HTR-8/SVneo (cell line): ENCODE results near the gene ACACA.

Experiments used
- DNase-seq: peaks from one replicate; pipeline ENCODE4 v3.0.0; 2011; ENCODE audit warnings: low spot score, mixed read lengths; ENCODE audit not compliant: insufficient read length
- FAIRE-seq: peaks from 2 replicates; lab custom pipeline; 2011; peaks lifted over from hg19 to GRCh38; lab: Jason Lieb, UNC

The ACACA gene

DNA sequence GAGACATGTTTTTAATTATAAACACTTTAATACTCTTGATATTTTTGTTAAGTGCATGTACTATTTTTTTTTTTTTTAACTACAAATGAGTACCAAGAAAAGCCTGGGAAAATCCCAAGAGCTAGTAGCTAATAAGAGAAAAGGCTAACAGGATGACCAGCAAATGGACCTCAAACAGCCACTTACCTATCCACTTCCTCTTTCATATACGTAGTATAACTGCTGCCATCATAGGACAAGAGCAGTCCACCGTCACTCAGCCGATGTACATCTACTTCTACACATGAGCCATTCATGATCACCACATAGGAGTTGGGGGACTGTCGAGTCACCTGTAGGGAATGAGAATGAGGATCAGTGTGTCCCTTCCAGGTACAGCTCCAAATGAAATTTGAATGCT lies 158.8 kb downstream of the ACACA start:
- DNase-seq (no peak), FAIRE-seq (no peak)

GRCh38 chr17:37246085-37246484 lies 160.6 kb downstream of the ACACA start:
- FAIRE-seq (no peak), DNase-seq (no peak)

DNA sequence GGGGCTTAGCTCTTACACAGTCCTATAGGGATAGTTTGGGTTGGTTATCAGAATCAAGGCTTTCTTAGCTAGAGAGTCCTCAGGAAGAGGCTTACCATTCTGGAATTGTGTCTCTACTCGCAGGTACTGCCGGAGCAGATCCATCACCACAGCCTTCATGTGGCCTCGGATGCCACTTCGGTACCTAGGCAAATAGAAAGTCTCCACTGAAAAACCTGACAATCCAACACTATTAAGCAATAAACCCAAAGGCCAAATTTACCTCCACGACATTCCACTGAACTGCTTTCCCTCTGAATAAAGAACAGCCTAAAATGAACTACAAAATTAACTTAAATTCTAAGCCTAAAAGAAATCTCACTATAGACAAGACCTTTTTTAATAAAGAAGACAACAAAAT lies 166.3 kb downstream of the ACACA start:
- FAIRE-seq, result no peak
- DNase-seq, result no peak

DNA sequence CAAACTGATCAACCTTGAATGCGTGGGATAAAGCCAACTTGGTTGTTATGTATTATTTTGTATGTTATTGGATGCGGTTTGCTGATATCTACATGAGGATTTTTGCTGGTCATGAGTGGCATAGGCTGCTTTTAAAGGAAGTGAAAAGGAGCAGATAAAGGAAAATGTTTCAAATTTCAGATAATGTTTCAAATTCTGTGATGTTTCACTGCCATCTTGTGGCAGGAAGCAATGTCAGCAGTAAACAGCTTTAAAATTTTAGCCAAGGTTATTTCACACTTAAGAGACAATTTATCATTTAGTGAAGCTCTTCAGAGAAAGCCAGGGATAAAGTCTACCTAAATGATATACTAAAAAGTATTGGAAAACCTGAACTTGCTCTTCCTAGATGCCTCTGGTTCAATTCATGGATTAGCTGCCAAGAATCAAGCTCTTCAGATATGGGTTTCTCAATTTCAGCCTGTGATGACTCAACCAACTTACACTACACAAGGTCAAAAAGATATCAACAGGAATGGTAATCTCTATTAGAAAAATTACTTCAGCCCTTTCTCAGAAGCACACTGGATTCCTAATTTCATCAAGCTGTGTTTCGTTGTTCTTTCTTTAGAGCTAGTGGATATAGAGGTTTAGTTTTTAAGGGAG lies 166.8 kb downstream of the ACACA start:
- FAIRE-seq, result no peak
- peak; percentile 47 for DNase-seq

DNA sequence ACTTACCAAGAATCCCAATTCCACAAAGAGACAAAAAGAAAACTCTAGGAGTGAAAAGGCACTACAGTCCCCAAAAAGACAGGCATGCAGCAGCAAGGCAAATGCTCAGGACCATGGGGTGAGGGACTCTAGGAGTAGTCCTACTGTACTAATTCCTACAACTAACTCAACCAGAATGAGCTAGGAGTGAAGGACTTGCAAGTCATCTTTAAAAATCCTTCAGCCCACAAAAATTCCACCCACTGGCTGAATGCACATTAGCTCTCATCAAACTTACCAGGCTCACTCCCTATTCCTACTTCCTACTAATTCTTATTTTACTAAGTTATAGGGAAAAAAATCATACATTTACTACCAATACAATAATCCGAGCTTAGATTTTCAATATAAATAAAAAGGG lies 172.5 kb downstream of the ACACA start:
- FAIRE-seq (no peak), DNase-seq (no peak)

DNA sequence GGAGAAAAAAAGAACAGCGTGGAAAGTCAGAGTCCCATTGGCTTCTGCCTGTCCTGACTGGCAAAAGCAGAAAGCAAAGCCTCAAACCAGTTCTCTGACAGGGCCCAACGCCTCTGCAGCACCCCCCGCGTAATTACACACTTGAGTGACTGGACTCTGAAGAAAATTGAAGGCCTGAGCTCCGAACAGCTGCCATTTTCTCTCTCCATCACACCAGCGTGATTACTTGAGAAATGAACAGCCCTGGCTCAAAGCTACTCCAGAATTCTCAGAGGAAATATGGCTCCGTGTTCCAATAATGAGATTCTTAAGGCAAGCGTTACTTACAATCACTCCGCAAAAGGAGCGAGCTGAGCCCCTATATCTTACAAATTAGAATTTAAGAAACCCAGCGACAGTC lies 173.6 kb downstream of the ACACA start:
- DNase-seq (no peak), FAIRE-seq (no peak)

- FAIRE-seq (no peak), DNase-seq (no peak)
Measured at GRCh38 chr17:37231887-37232286, 174.7 kb downstream of the ACACA start.

- no peak for DNase-seq
- no peak for FAIRE-seq
Measured at GRCh38 chr17:37230633-37231032, 176.0 kb downstream of the ACACA start.

- DNase-seq (no peak), FAIRE-seq (no peak)
Measured at GRCh38 chr17:37225465-37225864, 181.2 kb downstream of the ACACA start.

GRCh38 chr17:37221865-37222264 lies 184.8 kb downstream of the ACACA start:
- FAIRE-seq, result no peak
- no peak for DNase-seq

GRCh38 chr17:37220607-37220953 lies 186.1 kb downstream of the ACACA start:
- FAIRE-seq (no peak), DNase-seq (peak; percentile 37)

DNA sequence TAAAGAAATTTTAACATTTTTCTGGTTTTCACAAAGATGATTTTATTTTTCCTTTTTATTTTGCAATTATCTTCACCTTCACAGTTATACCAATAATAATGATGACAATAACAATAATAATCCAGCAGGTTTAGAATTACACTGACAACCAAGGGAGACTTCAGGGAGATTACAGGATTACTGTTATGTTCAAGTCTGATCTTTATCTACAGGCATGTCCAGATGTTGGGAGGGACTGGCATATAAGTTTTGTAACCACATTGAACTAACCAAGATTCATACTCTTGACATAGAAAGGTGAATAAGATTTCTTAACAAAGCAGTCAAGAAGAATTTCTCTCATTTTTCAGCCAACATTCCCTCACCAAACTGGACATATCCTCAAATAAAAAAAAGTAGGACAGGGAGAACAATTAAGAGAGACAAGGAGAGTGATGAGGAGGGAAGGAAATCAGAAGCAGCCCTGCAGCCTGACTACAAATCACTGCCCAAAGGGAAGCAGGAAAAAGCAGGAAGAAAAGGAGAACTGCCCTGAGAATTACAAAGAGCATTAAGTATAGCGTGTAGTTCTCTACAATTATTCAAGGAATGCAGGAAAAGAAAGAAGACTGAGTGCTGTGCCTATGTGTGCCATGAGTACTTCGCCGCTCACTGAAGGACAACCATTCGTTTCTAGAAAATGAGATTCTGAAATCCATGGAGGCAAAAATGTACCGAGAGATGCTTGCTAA lies 186.6 kb downstream of the ACACA start:
- no peak for FAIRE-seq
- no peak for DNase-seq

- FAIRE-seq, result no peak
- DNase-seq, result no peak
Measured at GRCh38 chr17:37218849-37219248, 187.8 kb downstream of the ACACA start.

- no peak for DNase-seq
- no peak for FAIRE-seq
Measured at GRCh38 chr17:37214416-37214815, 192.2 kb downstream of the ACACA start.

DNA sequence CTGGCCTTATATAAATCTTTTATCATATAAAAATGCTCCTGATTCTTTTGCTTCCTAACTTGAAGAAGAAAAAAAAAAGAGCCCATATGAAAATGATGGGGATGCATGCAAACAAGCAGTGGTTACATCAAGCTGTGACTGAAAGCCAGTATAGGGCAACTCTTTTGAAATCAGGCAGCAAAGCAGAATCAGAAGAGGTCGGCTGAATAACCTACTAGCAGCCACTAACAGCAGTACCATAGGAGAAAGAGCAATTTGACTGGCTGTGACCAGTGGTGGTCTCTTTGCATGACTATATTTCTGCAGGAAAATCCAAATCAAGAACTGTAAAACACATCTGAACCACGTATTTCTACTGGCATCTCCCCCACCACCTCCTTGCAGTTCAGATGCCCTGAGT lies 192.7 kb downstream of the ACACA start:
- FAIRE-seq (no peak), DNase-seq (no peak)

GRCh38 chr17:37212179-37212578 lies 194.5 kb downstream of the ACACA start:
- FAIRE-seq (no peak), DNase-seq (no peak)

- FAIRE-seq, result no peak
Measured at GRCh38 chr17:37211136-37211535, 195.5 kb downstream of the ACACA start.

DNA sequence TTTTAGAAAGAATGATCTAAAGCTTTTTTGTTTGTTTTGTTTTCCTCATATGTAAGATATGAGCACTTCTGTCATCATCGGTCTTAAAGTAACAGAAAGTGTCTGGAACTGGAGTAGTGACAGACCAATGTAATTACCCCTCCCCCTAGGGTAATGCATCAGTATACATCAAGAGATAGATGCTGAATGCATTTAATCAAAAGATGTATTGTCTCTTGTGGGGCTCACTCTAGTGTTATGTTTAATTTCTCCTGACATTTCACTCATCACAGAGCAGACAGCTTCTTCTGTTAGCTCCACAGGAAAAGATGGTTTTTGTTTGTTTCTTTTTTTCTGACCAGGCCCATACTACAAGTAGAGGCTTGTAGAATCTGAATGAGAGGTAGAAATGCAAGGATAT lies 199.5 kb downstream of the ACACA start:
- FAIRE-seq, result no peak
- DNase-seq, result no peak

More at GRCh38 chr17:37211136-37211535, 195.5 kb downstream of the ACACA start:
- no peak for DNase-seq

GRCh38 chr17:37206299-37206698 lies 200.3 kb downstream of the ACACA start:
- no peak for DNase-seq
- no peak for FAIRE-seq

DNA sequence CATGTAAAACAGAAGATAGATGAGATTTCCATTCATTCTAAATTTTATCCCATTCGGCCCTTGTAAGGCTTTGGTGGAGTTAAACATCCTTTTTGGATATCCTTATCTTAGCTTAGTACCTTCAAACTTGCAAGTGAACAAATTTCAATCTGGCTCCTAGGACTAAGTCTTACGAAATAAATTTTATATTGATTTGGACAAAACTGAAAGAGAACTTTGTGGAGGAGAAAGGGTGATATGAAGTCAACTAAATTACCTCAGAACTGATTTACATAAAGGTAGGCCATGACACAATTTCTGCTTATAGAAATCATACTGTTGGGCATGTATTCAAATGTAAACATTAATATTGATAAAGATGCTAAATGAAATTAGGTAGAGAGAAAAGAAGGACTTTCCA lies 206.1 kb downstream of the ACACA start:
- FAIRE-seq (no peak), DNase-seq (no peak)

- no peak for DNase-seq
- no peak for FAIRE-seq
Measured at GRCh38 chr17:37197336-37197735, 209.3 kb downstream of the ACACA start.

DNA sequence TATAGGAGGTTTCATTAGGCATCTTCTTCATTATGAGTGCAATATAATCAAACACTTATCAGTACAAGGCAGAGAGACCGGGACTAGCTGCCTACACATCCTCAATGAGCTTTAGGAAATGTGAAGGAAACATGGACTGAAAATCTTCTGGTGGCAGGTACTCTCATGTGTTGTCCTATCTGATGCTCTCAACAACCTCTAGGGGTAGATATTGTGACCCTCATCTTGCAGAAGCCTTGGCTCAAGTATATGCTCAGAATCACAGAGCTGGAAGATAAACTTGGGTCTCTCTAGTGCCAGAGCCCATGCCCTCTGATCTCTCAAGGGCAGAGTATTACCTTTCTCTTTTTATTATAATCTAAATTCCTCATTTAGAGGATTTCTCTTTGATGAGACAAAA lies 212.4 kb downstream of the ACACA start:
- no peak for FAIRE-seq

More for the DNA sequence above, 212.4 kb downstream of the ACACA start:
- no peak for DNase-seq
